Naive B cell (primary cell): ENCODE measurements around the gene FAM181A. TPM values are rescaled to one million over a fixed set of nuclear protein-coding genes. Genes with fewer than 3 reads are reported as not detected.

Experiments used
- ATAC-seq, 2 donors: fragments of 150-1000 bp; cut with Tn5 transposase; 2 replicates each; pipeline ENCODE4 v1.10.0; 2021; ENCODE audit warnings: low read depth in 2 of 2, mild to moderate bottlenecking in 2 of 2, moderate library complexity in 2 of 2
- DNase-seq: peaks from one replicate; pipeline ENCODE4 v3.0.0; 2022
- H3K27ac Mint-ChIP-seq, 6 donors: one replicate each; pipeline ENCODE4 v1.8.0; 2020 to 2022; ENCODE audit warnings: mild to moderate bottlenecking in 6 of 6, mixed read lengths in 6 of 6, moderate library complexity in 5 of 6, inconsistent platforms in 2 of 6
- H3K27me3 Mint-ChIP-seq, 3 donors: one replicate each; pipeline ENCODE4 v1.8.0; 2021 to 2022; ENCODE audit warnings: mixed read lengths in 3 of 3, mild to moderate bottlenecking in 1 of 3
- H3K36me3 Mint-ChIP-seq, 2 donors: one replicate each; pipeline ENCODE4 v1.8.0; 2020 to 2022; ENCODE audit warnings: mixed read lengths in 2 of 2, inconsistent platforms in 1 of 2, mild to moderate bottlenecking in 1 of 2
- H3K4me1 Mint-ChIP-seq, 3 donors: one replicate each; pipeline ENCODE4 v1.8.0; 2020 to 2022; ENCODE audit warnings: mixed read lengths in 3 of 3, inconsistent platforms in 1 of 3, mild to moderate bottlenecking in 1 of 3, moderate library complexity in 1 of 3
- H3K4me3 Mint-ChIP-seq, 8 donors: one replicate each; pipeline ENCODE4 v1.8.0; 2020 to 2022; ENCODE audit warnings: mild to moderate bottlenecking in 8 of 8, mixed read lengths in 8 of 8, moderate library complexity in 8 of 8, inconsistent platforms in 2 of 8
- H3K9me3 Mint-ChIP-seq, 7 donors: one replicate each; pipeline ENCODE4 v1.8.0; 2020 to 2022; ENCODE audit warnings: mixed read lengths in 7 of 7, mild to moderate bottlenecking in 5 of 7, inconsistent platforms in 2 of 7, moderate library complexity in 1 of 7
- polyA plus RNA-seq, 6 donors: library from polyadenylated mRNA; unstranded; fragments of 300-500 nt; fragmentation: Illumina TruSeq; gene quantifications; one replicate each; pipeline ENCODE4 v1.2.3, GENCODE V29; 2021; ENCODE audit warnings: low read depth in 6 of 6

Gene FAM181A
- polyA plus RNA-seq, 6 donors from 2014 or later: not detected

GRCh38 chr14:93977171-93977570 is 50.0 kb downstream of the FAM181A start:
- peak overlapping the region in 1 of 8 donors; percentile 68 for H3K4me3 Mint-ChIP-seq
- peaks cover 18 to 44% (median 25%) of the 10 kb centered on the region in 3 donors for H3K4me1 Mint-ChIP-seq
- DNase-seq: no peak
- ATAC-seq: no peak
- H3K27me3 Mint-ChIP-seq: peaks cover 38 to 70% (median 62%) of the 10 kb centered on the region in 3 donors
- peak overlapping the region in 3 of 6 donors; percentile 21 to 75 (median 31) for H3K27ac Mint-ChIP-seq
- peaks cover 3 to 26% (median 16%) of the 10 kb centered on the region in 7 donors for H3K9me3 Mint-ChIP-seq
- H3K36me3 Mint-ChIP-seq: peaks cover 0 to 24% of the 10 kb centered on the region in 2 donors

GRCh38 chr14:93977790-93978581 is 50.8 kb downstream of the FAM181A start:
- Mint-ChIP-seq H3K27me3 (peaks cover 40 to 69% (median 63%) of the 10 kb centered on the region in 3 donors), H3K4me3 (peak overlapping the region in 4 of 8 donors; percentile 16 to 84 (median 34)), H3K9me3 (peaks cover 3 to 26% (median 16%) of the 10 kb centered on the region in 7 donors), H3K36me3 (peaks cover 0 to 24% of the 10 kb centered on the region in 2 donors), H3K4me1 (peaks cover 18 to 44% (median 25%) of the 10 kb centered on the region in 3 donors), H3K27ac (peak overlapping the region in 2 of 6 donors; percentile 54 to 83)
- DNase-seq: peak; percentile 72
- ATAC-seq: peak; percentile 95 to 97

GRCh38 chr14:93978735-93979134 is 51.6 kb downstream of the FAM181A start:
- ATAC-seq: no peak
- peaks cover 40 to 69% (median 55%) of the 10 kb centered on the region in 3 donors for H3K27me3 Mint-ChIP-seq

More at GRCh38 chr14:93978735-93979134, 51.6 kb downstream of the FAM181A start:
- Mint-ChIP-seq H3K27ac (peak overlapping the region in 1 of 6 donors; percentile 83), H3K4me3 (peak overlapping the region in 2 of 8 donors; percentile 16 to 84), H3K4me1 (peaks cover 18 to 44% (median 25%) of the 10 kb centered on the region in 3 donors), H3K36me3 (peaks cover 0 to 24% of the 10 kb centered on the region in 2 donors), H3K9me3 (peaks cover 3 to 26% (median 16%) of the 10 kb centered on the region in 7 donors)
- DNase-seq: no peak

Other genes starting within 250 kb of the FAM181A start
- not detected for gene PRIMA1, start 138.9 kb upstream of the FAM181A start, polyA plus RNA-seq
- under 1 TPM in 3 of 6 donors, not detected in 3; 0.18 to 0.62 (median 0.29) TPM for gene ASB2, start 49.2 kb downstream of the FAM181A start, polyA plus RNA-seq
- gene CCDC197, start 70.0 kb downstream of the FAM181A start, polyA plus RNA-seq: not detected
- under 1 TPM in 5 of 6 donors, not detected in 1; 0.08 to 0.23 (median 0.20) TPM for gene OTUB2, start 99.0 kb downstream of the FAM181A start, polyA plus RNA-seq
- 100 to 1,000 TPM in 5 of 6 donors, 10 to 100 TPM in 1; 90.3 to 213 (median 177) TPM for gene DDX24, start 153.9 kb downstream of the FAM181A start, polyA plus RNA-seq
- 10 to 100 TPM in 1 of 6 donors, 1 to 10 TPM in 5; 5.0 to 11.1 (median 5.8) TPM for gene IFI27L1, start 154.0 kb downstream of the FAM181A start, polyA plus RNA-seq
- gene IFI27, start 183.4 kb downstream of the FAM181A start, polyA plus RNA-seq: not detected
- 10 to 100 TPM; 62.8 to 96.4 (median 72.6) TPM for gene IFI27L2, start 202.3 kb downstream of the FAM181A start, polyA plus RNA-seq
- gene PPP4R4, start 247.0 kb downstream of the FAM181A start, polyA plus RNA-seq: under 1 TPM in 1 of 6 donors, not detected in 5; 0.09 TPM